HG03575 (cell line): ENCODE results near the gene ZNF827.

Experiments
- ATAC-seq: cut with Tn5 transposase; IDR thresholded peaks from one replicate; pipeline ENCODE4 v1.9.1; 2021; ENCODE audit not compliant: unreplicated experiment, insufficient number of reproducible peaks, low FRiP score; ENCODE audit errors: extremely low read depth

The ZNF827 gene

DNA sequence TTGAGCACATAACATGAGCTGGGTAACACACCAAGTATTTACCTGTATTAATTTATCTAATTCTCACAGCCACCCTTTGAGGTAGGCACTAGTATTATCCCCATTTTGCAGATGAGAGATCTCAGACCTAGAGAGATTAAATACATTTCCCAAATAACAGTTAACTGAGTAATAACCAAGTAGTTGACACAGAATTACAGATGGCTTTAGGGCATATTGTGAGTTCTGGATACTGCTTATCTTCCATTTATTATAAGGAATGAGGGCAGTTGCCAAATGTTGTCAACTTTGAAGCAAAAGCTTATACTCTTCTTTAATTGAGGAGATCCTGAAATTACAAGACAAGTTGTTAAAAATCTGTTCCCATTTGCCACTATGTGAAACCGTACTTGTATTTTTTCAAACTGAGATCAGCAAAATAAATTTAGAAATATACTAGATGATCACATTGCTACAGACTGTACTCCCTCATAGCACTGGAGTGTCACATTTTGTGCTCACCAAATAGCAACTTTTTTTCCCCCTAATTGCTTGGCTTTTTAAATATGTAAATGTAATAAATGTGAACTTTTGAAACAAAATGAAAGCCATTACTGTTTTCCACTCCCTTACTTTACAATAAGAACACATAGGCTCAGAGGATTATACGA is 62.0 kb downstream of the ZNF827 start:
- no peak for ATAC-seq

DNA sequence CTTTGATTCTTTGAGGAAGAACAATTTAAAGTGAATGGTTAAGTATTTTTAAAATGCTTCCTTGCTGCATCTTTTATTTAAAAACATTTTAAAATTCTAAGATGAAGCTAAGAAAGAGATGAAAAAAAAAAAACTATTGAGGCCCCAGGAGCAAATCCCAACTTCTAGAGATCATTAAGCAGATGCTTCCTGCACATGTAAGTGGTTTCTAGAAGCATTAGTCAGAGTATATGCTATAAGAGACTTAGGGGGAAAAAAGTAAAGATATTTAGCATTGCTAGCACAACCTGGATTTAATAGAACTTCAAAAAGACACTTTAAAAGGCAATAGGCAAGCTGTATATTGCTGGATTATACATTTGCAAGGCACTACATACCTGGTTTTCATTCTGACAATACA is 64.7 kb downstream of the ZNF827 start:
- ATAC-seq: no peak

DNA sequence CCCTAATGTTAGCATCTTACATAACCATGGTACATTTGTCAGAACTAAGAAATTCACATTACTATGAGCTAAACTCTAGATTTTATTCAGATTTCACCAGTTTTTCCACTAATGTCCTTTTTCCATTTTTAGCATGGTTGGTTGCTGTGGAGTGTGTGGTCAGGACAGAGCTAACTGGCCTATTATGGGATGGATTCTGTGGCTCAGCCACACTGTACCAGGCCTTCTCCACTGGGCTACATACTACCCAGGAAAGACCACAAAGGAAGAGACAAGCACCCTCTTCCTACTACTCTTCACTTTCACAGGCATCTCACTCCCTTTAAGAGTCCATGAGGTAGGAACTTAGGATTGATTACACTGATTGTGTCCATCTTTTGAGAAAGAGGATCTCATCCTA is 67.4 kb downstream of the ZNF827 start:
- no peak for ATAC-seq

DNA sequence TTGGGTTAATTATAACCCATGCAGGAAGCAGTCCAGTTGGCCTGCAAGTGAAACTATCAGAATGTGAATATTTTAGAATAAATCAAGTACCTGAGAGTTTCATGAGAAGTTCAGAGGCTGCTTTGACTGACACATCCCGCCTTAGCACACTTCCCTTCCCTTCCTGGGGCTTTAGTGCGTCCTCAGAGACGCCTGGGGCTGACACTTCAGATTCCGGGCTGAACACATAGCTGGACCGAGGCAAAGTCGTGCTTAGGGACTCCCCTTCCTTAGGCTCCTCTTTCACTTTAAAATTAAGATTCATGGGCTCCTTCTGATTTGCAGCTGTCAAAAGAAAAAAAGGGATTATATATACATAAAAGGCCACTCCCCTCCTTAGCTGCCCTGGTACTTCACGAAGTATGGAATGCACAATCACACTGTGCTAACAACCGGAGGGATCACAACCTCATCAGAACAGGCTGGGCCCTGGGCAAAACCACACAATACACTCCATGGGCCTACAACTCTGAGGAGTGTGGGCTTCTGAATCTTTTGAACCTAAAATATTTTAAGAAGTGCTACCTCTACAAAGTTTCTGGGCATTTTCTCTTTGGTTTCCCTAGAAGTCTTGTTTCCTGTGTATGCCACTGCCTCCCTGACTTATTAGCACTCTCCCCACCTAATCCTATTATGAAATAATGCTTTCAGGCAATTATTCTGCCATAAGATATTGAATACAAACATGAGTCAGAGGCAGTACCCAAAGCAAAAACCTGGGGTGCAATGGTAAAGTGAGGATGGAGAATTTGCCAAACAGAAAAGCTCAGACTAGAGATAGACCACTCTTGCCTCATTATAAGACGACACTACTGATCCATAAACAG is 68.2 kb downstream of the ZNF827 start:
- no peak for ATAC-seq

DNA sequence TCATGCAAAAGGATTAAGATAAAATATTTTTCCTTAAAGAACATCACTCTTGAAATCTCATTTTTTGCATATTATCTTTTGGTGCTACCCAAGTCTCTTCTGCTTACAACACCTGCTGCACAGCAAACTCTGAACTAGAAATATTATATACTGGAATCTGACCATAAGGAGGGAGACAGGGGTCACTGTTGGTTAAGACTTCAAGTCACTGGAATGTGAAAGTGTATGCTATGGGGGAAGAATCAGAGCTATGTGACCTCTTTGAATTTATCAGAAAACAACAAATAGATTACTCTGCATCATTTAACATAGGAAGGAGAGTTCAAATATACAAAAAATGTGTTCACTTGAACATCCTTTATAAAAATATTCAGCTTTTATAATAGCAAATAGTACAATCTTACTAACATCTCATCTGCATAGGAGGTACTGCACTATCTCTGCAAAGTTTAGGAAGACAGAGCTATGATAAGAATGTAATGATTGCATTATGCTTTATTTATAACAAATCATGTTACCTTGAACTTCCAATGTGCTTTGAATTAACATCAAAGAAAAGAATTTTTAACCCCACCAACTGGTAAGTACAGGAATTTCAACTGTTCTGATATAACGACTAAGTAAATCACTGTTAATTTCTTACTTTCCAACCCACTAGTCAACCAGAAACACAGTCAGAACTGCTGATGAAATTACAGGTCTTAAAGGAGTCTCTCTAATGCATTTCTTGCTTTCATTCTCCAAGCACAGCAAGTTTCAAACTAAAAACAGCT is 69.8 kb downstream of the ZNF827 start:
- no peak for ATAC-seq

DNA sequence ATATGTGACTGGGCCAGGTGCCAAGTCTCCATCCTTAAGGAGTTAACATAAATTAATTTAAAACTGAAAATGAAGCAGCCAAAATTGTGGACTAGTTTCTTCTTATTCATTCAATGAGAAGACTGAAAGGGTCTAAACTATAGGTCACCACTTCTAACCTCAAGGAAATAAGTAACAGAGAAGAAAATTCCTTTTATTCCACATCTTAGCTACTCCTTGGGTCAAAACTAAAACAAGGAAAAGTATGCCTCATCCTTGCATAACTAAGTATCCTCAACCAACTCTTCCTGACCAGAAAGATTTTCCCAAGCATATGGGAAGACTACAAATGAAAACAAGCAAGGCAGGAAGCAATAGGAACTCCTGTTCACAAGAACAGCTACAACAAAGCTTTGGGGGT is 71.2 kb downstream of the ZNF827 start:
- ATAC-seq: no peak

DNA sequence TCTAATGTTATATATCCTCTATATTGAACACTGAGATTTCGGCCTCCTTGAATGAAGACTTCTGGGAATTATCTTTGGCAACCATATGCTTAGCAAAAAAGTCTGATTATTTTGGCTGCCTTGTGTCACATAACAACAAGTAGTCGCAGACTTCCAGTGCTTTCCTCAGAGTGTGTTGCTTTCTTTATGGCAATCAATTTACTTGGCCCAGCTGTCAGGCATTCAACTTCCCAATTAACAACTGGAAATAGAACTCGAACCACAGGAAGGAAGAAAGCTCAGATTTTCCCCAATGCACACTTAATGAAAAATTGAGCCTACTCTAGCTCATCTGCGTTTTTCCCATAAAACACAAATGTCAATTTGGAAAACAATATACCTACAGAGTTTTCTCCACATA is 71.6 kb downstream of the ZNF827 start:
- ATAC-seq: no peak

DNA sequence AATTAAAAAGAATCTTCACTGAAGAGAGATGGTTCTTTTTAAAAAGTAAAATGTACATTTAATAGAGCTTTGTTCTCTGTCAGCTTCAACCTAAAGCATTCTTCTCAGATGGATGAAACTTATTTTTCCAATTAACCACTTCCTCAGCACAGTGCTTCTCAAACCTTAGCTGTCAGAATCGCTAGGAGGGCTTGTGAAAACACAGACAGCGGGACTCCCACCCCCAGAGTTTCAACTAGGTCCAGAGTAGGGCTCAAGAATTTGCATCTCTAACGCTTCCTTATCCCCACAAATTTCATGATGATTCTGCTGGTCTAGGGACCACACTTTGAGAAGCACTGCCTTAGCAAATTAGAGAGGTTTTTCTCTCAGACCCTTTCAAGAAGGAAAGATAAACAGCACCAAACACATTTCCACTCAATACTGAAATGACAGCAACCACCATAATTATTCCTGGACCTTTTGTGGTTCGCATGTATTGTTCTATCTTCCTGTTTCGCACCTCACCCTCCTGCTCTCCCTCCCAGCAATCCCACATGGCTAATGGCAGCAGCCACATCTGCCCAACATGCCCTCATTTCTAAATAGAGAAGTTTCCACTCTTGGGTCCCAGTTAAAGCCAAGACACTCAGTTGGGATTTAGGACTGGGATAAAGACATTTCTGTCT is 73.2 kb downstream of the ZNF827 start:
- no peak for ATAC-seq

DNA sequence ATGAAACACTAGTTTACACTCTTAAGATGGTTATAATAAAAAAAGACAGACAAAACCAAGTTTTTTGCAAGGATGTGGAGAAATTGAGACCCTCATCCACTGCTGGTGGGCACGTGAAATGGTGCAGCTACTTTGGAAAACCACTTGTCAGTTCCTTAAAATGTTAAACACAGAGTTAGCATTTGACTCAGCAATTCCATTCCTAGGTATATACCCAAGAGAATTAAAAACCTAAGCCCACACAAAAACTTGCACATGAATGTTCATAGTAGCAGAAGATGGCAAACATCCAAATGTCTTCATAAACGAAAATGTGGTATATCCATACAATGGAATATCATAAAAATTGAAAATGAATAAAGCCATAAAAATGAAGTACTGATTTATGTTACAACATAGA is 75.4 kb downstream of the ZNF827 start:
- ATAC-seq: no peak

DNA sequence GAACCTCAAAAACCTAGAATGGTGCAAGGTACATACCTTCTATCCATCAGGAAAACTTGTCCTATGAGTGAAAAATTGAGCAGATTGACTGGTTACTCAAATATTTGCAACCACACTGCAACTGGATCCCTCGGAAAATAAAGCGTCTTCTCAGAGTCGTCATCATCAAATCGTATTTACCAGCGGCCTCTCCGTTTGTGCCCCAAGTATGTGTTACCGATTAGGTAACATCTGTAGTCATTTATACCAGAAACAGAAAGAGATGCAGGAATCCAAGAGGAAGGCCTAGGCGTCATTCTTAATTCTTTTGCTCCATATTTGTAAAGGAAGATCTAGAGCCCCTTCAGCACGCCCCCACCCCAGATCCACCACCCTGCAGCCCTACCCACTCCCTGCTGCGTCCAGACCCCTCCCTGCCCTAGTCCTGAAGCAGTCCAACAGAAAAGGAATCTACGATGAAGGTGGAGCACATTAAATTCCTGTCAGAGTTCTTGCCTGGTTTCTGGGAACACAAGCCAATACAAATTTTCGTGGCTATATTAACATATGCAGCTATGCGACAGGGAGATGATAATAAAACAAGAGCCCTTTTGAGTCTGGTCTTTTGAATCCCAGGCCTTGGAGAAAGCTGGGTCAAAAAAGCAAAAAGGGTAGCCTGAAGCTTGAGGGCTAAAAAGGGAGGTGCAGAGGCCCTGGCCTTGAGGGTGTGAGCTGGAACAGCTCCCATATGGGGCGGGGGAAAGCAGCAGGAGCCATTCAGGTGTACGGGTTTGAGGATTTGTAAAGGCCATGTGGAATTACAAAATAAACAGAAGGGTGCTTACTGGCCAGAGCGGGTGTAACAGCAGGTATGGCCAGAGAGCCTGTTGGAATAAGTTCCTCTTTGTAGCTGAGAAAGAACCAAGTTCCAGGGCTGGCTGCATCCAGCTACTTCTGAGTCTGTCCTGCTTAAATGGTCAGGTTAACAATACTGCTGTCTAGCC is 77.0 kb downstream of the ZNF827 start:
- ATAC-seq: no peak

DNA sequence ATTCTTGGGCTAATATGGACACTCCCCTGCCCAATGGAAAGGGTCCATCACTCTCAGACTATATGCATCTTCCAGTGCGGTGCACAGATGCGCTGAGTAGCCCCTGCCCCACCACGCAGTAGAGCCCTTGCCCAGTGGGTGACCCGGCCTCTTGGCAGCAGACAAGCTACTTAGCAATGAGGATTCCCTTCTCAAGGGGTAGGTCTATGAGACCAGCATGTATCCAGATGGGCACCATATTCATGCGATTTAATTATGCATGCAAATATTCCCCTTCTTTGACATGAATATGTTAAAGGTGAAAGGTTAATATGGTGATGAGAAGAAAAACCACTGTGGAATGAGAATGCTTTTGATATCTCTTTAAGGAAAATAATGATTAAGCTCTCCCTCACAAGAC is 77.7 kb downstream of the ZNF827 start:
- no peak for ATAC-seq

DNA sequence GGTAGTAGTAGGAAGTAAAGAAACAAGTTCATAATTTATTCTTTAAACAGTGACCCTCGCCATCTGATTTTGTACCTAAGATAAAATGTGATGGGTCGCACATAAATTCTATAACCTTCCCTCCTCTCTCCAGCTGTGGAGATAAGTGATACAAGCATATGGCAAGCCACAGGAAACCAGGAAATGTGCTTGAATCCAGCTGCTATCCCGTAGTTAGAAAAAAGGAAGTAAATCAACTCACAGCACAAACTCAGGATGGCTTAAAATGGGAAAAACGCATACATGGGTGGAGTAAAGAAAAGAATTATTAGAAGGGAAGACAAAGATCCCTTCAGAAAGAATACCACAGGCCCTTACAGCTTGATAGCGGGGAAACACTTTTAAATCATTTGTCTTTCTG is 78.2 kb downstream of the ZNF827 start:
- ATAC-seq: no peak

DNA sequence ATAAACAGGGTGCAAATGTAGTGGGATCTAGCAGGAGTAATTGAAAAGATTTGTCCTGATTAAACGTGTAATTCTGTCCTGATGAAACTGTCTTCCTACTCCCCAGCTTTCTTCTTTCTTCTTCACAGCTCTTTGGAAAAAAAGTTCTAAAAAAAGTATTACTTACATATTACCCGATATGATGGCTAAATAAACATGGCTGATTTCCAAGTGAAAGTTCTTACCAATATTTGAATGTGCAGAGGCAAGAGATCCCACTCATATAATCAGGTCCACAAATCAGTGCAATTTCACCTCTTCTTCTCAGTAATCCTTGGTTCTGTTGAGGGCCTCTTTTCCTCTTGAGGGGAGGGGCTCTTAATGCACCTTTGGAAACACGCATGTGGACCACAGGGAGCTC is 78.7 kb downstream of the ZNF827 start:
- no peak for ATAC-seq

DNA sequence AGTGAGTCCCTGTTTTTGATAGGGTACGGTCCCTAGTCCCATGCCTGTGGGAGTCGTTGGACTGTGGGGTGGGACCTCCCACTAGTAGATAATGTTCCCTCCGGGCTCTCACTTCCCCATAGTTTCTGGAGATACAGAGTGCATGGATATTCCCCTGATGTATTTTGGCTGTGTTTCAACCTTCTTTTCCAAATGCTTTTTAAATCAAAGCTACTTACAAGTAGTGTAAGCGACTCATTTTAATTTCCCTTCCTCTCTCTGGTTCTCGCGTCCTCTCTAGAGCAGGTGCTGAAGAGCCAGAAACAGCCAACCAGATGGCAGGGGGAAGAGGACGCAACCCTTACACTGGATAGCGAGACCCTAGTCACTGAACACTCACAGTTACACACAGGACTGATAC is 79.2 kb downstream of the ZNF827 start:
- no peak for ATAC-seq

DNA sequence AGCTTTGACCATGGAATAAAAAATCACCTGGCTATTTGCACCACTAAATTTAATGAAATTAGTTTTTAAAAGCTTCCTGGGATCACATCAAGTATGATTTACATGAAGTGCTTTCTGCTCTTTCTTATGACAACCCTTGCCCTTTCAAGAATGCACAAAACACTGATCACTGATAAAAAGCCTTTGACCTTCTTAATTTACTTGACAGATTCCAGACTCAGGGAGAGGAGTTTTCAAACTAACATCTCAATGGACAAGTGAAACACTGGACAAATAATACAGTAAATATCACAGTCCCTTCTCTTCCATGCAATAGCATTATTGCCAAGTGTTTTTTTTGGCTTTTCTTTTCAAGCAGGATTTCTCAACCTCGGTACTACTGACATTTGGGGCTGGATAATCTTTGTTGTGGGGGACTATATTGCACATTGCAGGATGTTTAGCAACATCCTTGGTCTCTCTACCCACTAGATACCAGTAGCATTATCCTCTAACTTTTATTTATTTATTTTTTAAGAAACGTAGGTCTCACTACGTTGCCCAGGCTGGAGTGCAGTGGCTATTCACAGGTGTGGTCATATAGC is 86.3 kb downstream of the ZNF827 start:
- no peak for ATAC-seq

DNA sequence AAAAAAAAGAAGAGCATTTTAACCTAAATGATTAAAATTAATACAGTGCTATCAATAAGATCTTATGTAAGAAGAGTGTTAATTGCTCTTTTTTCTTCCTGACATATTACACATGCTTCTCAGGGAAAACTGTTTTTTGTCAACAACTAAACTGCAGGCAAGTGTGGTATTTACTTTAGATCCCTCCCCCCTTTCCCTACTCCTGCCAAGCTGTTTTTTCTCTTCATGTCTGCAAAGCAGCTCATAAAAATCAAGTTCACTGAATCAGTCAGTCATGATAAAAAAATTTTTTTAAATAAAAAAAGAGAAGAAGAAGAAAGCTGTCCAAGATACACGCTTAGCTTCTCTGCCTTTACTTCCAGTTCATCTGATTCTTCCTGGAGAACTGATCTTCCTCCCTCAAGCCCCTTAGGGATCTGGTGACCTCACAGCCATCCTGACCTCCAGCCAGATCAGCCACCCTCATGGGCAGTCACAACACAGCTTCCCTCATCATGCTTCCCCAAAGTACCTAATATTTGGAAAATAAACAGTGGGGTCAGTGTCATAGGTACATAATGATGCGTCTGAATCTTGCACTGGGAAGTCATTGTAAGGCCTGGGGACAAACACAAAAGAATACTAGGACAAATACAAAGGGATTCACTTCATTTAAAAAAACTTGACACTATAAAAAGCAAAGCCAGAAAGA is 87.0 kb downstream of the ZNF827 start:
- no peak for ATAC-seq

DNA sequence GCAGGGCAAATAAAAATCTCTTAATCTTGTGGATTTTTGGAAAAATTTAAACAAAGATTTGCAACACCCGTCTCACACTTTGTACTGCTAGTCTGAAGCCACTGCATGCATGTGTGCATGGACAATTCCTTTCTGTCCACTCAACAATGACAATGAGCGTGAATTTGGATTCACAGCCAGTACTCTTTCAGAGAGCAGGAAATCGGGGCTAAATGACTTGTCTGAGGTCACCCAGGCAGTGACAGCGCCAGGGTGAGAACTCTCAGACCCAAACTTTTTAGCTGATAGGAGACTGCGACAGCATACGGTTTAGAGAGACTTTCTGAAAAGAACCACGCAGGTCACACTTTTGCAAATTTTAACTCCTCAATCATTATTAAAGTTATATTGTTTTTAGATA is 90.9 kb downstream of the ZNF827 start:
- ATAC-seq: no peak
